ENCODE measurements around the gene HKDC1.
"Not testable (repeated sequence)": the region's sequence is repeated elsewhere in the genome, so short reads cannot be mapped to it uniquely, and the experiment has no call there.

The HKDC1 gene

DNA sequence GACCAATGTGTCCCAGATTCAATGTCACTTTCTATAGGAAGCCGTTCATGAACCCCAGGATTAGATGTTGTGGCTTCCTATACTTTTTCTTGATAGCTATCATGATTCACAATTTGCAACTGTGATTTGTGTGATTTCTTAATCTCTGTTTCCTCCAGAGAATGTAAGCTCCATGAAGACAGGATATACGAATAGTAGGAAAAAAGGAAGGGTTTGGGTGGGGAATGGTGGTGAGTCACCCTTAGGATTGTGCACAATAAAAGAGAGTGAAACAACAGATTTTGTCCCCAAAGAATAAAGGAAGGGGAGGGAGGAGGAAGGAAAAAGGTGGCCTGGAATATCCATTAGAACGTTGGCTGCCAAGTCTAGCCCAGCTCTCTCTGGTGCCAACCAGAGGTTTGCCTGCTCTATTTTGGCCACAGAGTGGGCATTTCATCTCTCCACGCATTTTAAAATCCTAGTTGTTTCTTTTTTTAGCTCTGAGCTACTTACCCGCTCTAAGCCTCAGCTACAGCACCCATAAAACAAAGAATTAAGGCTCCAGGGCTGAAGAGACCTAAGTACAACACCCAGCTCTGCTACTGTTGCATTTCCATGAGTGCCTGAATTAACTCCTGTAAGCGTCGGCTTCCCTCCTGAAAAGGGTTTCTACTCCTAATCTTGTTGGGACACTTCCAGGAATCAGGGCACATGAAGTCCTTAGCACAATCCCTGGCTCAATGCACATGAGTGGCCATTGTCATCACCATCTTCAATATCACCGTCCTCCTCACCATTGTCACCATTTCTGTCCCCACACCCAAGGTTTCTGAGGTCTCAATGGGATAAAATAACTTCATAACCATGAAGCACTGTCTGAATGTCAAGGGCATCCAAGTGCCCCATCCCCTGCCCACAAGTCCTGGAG is 61.6 kb downstream of the HKDC1 start:
- no peak for DNase-seq

DNA sequence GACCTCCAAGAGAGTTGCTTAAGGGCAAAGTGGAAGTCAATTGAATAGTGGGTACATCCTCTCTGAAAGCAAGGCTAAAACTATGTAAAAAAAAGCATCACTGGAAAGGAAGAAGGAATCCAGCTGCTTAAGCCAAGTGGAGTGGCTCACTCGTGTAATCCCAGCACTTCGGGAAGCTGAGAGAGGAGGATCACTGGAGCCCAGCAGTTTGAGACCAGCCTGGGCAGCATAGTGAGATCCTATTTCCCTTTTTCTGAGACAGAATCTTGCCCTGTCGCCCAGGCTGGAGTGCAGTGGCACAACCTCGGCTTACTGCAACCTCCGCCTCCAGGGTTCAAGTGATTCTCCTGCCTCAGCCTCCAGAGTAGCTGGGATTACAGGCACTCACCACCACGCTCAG is 64.3 kb downstream of the HKDC1 start:
- not testable (repeated sequence) for DNase-seq

DNA sequence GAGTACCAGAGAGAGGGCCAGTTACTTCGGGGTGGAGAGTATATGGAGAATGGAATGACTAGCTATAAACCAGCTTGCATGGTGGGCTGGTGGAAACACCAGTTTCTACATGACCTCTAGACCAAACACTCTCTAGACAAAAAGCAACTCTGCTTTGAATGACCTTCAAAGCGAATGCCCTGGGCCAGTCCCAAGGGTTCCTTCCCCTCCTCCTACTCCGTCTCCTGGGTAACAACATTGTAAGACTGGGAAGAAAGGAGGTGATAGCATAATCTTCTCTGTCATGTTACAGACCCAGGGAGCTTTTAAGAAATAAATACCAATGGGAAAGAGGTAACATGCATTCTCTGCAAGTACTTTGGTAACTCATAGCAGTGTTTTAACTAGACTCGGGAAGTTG is 65.6 kb downstream of the HKDC1 start:
- no peak for DNase-seq

DNA sequence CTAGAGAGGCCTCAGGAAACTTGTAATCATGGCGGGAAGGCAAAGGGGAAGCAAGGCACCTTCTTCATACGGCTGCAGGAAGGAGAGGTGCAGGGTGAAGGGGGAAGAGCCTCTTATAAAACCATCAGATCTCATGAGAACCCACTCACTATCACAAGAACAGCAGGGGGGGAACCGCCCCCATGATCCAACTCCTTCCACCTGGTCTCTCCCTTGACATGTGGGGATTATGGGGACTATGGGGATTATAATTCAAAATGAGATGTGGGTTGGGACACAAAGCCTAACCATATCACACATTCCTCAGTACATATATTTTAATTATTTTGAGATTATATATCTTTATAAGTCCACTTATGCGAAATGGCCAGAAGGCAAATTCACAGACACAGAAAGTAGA is 67.0 kb downstream of the HKDC1 start:
- no peak for DNase-seq

DNA sequence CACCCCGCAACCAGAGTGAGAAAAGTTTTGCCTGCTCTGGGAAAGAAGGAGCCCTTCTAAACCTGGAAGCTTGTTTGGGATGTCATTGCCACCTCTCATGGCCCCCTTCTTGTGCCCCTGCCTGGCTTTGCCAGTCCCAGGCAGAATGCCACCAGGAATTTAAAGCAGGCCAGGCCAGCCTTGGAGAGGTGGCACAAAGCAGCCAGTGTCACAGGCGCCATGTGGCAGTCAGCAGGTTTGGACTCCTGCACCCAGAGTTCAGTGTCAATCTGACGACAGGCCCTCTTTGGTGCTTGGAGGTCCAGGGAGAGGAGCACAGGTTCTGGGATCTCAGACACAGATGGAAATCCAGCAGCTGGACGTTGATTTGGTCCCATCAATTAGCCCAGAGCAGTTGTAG is 70.9 kb downstream of the HKDC1 start:
- DNase-seq = no peak

DNA sequence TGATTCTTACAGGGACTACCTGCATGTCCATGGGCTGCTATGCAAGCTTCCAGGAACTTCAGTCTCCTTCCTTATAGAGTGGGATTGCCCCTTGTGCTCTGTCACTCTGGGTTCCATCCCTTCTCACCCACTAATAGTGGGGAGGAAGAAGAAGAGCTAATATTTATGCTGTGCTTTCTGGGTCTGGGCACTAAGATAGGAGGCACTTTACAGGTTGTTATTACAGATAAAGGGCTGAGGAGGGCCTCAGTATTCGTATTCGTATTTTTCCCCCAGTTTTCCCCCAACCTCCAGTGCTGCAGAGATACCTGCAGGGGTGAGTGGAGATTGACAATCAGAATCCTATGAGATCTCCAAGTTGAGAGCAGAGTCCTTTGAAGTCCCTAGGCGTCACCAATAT is 72.3 kb downstream of the HKDC1 start:
- no peak for DNase-seq

DNA sequence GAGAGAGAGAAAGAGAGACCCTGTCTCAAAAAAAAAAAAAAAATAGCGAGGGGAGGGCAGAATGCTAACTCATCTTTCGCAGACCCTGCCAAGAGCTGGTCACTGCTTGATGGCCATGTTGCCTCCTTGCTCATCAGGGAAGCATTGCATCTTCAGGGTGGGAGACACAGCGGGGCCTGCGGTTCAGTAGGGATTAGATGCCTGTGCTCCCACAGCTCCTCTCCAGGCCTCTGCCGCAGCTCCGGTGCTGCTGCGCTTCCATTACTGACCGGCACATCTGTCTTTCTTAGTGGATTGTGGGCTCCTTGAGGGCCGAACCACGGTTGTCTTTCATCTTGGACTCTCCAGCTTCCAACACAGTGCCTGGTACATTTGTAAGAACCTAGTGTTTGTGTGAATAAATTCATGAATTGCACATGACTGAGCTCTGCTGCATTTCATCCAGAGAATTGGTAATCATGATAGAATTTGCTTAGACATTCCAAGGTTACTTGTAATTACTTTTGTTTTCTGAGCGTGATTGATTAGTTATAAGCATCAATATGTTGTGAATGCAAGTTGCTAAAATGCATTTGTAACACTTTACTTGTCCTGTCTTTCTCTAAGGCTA is 75.0 kb downstream of the HKDC1 start:
- DNase-seq = no peak

DNA sequence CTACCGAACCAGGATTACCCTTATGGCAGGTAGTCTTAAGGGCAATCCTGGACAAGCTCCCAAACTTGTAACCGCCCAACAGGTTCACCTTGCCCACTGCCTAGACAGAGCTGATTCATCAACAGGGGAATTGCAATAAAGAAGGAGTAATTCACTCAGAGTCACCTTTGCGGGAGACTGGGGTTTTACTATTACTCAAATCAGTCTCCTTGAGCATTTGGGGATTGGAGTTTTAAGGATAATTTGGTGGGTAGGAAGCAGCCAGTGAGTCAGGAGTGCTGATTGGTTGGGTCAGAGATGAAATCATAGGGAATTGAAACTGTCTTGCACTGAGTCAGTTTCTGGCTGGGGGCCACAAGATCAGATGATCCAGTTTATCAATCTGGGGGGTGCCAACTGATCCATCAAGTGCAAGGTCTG is 83.5 kb downstream of the HKDC1 start:
- DNase-seq = no peak

DNA sequence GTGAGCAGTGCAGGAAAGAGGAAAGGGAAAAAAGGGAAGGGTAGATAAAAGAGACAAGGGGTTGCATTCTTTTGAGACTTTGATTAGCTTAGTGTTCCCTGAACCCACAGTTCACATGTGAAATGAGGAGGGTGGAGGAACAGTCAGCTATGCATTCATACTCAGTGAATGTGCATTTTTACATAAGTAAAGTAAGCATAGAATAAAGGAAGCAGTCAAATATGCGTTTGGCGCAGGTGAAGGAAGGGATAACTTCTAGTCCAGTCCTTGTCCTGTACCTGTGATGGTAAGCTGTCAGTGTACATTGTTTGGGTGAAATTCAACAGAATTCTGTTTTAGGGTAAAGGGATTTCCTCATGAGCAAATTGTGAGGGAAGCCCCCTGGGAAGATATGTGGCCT is 86.3 kb downstream of the HKDC1 start:
- DNase-seq = no peak

DNA sequence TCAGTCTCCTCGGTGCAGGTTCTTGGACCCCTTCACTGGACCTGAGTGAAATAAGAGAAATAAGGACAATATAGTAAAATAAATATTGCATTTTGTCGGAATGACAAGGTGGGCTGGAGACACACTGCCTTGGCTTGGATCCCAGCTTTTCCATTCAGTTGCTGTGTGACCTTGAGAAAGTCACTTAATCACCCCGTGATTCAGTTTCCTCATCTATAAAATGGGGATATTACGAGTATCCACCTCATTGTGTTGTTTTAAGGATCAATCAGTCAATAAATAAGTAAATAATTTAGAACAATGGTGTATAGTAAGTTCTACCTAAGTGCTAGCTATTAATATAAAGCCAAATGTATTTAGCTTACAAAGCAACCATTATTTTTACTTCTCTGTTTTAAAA is 87.3 kb downstream of the HKDC1 start:
- DNase-seq = no peak

DNA sequence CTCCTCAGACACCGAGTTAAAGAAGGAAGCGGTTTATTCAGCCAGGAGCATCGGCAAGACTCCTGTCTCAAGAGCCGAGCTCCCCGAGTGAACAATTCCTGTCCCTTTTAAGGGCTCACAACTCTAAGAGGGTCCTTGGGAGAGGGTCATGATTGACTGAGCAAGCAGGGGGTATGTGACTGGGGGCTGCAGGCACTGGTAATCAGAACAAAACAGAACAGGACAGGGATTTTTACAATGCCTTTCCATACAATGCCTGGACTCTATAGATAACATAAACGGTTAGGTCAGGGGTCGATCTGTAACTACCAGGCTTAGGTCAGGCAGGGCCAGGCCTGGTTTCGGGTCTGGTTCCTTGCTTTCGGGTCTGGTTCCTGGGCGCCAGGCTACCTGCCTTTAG is 88.2 kb downstream of the HKDC1 start:
- DNase-seq = not testable (repeated sequence)

DNA sequence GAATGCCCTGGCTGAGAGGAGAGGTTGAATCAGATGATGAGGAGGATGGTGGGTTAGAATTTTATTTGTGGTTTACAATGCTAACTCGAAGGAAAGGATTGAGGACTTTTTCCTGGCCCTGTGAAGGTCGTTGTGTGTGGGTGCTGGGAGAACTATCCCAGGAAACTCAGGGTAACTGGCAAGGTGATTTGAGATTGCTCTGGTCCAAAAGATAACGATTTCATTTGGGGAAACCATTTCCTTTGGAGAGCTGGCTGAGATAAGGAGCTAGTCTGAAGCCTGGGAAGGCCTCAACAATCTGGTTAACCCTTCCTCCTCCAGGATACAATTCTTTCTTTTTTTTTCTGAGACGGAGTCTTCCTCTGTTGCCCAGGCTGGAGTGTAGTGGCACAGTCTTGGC is 91.2 kb downstream of the HKDC1 start:
- no peak for DNase-seq

DNA sequence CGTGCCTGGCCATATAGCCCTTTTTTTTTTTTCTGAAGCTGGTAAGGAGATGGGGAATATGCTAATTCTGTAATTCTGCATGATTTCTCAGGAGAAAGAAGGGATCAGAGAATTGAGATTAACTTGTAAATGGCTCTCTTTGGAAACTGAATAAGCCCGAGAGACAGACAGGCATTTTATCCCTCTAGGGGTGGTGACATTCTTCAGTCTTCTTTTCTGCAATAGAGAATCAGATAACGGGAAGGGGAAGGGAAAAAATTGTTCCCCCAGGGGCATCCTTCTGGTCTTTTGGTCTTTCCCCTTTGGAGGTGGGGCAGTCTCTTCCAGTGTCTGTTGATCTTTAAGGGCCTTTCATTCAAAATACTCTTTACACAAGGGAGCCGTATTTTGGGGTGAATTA is 92.4 kb downstream of the HKDC1 start:
- no peak for DNase-seq

DNA sequence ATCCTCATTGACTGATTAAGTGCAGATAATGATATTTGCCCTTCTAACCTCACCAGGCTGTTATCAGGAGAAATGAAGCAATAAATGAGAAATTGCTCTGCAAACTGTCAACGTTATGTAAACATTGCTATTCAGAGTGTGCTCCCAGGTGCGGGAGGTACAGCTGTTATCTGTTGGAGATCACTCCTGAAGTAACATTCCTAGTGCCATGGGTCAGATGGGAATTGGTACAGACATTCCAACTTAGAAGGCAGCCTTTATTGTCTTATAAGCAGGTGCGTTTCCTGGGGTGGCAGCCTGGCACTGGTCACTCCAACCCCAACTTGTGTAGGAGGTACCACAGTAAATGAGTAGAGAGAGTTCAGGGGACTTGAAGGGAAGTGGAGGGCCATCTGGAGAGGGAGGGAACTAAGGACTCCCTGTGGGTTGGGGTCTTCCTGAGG is 95.0 kb downstream of the HKDC1 start:
- no peak for DNase-seq

DNA sequence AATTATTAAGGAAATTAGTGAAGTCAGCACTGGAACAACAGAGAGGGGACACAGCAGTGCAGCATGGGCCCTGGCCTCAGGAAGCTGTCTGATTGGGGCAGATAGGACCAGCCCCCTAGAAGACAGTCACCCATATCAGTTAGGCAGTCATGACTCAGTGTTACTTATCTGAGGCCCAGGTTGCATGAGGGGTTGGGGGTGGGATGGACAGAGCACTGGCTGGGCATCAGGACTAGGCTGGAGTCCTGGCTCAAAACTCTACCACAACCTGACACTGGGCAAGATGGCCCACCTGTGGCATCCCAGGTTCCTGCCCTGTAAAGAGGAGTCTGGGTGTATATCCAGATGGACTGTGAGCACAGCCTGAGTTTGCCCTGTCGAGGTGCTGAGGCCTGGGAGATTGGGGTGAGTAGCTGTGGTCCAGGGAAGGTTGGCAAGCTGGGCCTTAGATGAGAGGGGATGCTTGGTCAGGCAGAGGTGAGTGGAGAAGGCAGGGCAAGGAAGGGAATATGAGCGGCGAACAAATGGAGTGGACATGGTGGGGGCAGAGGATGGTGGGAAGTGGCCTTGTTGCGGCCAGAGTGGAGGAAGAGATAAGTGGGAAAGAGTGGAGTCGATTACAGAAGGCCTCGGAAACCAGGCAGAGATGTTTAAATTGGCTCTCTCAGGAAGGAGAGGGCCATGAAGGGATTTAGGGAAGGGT is 95.6 kb downstream of the HKDC1 start:
- DNase-seq = no peak

DNA sequence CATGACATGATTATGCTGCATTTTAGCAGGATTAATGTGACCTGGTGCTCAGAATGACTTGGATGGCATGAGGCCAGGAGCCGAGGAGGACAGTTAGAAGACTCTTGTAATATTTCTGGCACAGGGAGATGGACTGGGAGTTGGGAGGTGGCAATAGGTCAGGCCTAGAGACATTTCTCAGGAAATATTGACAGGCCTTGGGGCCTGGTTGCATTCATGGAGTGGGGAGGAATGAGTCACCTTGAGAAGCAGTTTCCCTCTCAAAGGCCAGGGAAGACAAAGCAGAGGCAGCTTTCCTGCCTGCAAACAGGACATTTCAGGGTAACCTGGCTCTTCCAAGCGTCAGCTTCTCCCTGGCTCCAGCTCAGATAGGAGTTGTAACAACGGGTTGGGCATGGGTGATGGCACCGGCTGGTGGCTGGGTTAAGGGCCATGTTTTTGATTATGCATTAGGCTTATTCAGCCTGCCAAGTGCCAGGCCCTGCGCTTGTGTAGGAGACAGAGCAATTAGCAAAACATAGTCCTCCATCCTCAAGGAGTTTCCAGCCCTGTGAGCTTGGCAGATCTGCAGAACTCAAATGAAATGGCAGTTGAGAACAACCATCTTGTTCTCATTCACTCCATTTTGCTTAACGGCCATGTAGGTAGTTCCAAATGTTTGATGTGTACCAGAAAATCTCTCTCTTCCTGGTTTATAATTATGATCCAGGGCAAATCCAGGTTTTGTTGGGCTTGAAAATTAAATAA is 96.4 kb downstream of the HKDC1 start:
- DNase-seq = no peak

All from stimulated activated naive CD4-positive, alpha-beta T cell (primary cell).